ENCODE results near the gene TMEM106C. TPM values are rescaled to one million over a fixed set of nuclear protein-coding genes. Genes with fewer than 3 reads are reported as not detected.
A peak's percentile ranks its signal among the peaks of the same experiment; 100 is the strongest.

The TMEM106C gene
- total and polyA plus RNA-seq, 2 of the 13 experiments (the other 11 are each of a cell fraction or from before 2014, with no cell fraction given): 132 to 192 TPM

- H3K79me2 ChIP-seq (ENCODE audit: insufficient read depth, low read length): no peaks in the 10 kb centered on the region
- H3K36me3 ChIP-seq (replicated peaks in 1 of 2; ENCODE audit: control insufficient read depth in 1 of 2, insufficient read depth in 2 of 2, low read length in 2 of 2): no peaks in the 10 kb centered on the region
- peak overlapping the region; percentile 73 for H3K4me2 ChIP-seq (ENCODE audit: low read depth, low read length)
- POLR2A ChIA-PET: interaction anchor here (1.4 kb wide), 1 partner anchor 17 kb away, joined by 3 read pairs; no protein-coding TSS in a partner anchor
- H3K9me3 ChIP-seq (ENCODE audit: low read length): no peaks in the 10 kb centered on the region
- DNase-seq (ENCODE audit: low spot score) (no peak), ATAC-seq (peak; percentile 7), FAIRE-seq (no peak)
- CTCF ChIA-PET (ENCODE audit: low intra/inter-chr PET ratio, low total read pairs): no interaction called here
- 72% methylated on average over 23 of the region's 30 CpGs for WGBS (ENCODE audit: low lambda C conversion rate)
- in situ Hi-C loops (cut with HindIII; ENCODE audit: extremely low pct_ligation_motif_present, low pct_unique_long_range_greater_than_20kb) (no loop called here), intact Hi-C loops (cut with micrococcal nuclease; ENCODE audit: unreplicated experiment) (loop anchor here (2.0 to 10.0 kb wide), 2 partner anchors 18 to 100 kb away; partner anchors contain the start of gene SENP1)
- no TSS peak for BruUV-seq (replicated peaks)
- H2AFZ ChIP-seq (ENCODE audit: low read length): no peak overlapping the region
- no peak overlapping the region for H3K9ac ChIP-seq (ENCODE audit: insufficient read depth, low read depth, low read length)
- H3K4me3 ChIP-seq (replicated peaks in 1 of 3; ENCODE audit: insufficient read depth in 1 of 3, low read depth in 2 of 3, low read length in 3 of 3): peak overlapping the region; percentile 40 to 64 (median 50); a peak in 4 of 6 replicates
- peaks cover 57% of the 10 kb centered on the region for H3K4me1 ChIP-seq (ENCODE audit: insufficient read depth, low read length)
- H3K27ac ChIP-seq (ENCODE audit: extremely low read length, insufficient read depth, low read length): no peak overlapping the region
- no peaks in the 10 kb centered on the region for H4K20me1 ChIP-seq (ENCODE audit: insufficient read depth, low read length)
- H3K27me3 ChIP-seq (ENCODE audit: control insufficient read depth in 1 of 2, insufficient read depth in 2 of 2, low read length in 2 of 2): peaks cover 6 to 53% of the 10 kb centered on the region in 2 experiments
- TF ChIP-seq HIVEP1 (CRISPR knock-in tag; IDR thresholded peaks at IDR 0.05) (peak; percentile 39; the same call in 1 of the 2 replicates), PCBP1 (IDR thresholded peaks at IDR 0.05; ENCODE audit: borderline replicate concordance, low read depth, low read length) (0 out of 2 replicates have a peak, but pooled peaks have one; percentile 14), MYPOP (CRISPR knock-in tag; IDR thresholded peaks at IDR 0.05) (no peak; the same call in 1 of the 2 replicates), ZFP91 (CRISPR knock-in tag; IDR thresholded peaks at IDR 0.05; ENCODE audit: borderline replicate concordance) (0 out of 2 replicates have a peak, but pooled peaks have one; percentile 30), ZNF292 (CRISPR knock-in tag; IDR thresholded peaks at IDR 0.05; ENCODE audit: borderline replicate concordance, low read depth) (0 out of 2 replicates have a peak, but pooled peaks have one; percentile 9), BATF2 (CRISPR knock-in tag; IDR thresholded peaks at IDR 0.05) (no peak), MAF1 (CRISPR knock-in tag; IDR thresholded peaks at IDR 0.05; ENCODE audit: borderline replicate concordance) (no peak), ZNF879 (CRISPR knock-in tag; IDR thresholded peaks at IDR 0.05) (no peak), ZBTB14 (CRISPR knock-in tag; IDR thresholded peaks at IDR 0.05) (no peak), ZNF281 (CRISPR knock-in tag; IDR thresholded peaks at IDR 0.05; ENCODE audit: borderline replicate concordance) (peak; percentile 71), AGO2 (optimal IDR thresholded peaks at IDR 0.05; ENCODE audit: low read depth, low read length) (peak; percentile 48), ZNF850 (CRISPR knock-in tag; conservative IDR thresholded peaks at IDR 0.05) (no peak), PHF8 (CRISPR knock-in tag; IDR thresholded peaks at IDR 0.05) (0 out of 2 replicates have a peak, but pooled peaks have one; percentile 10), ZNF354B (CRISPR knock-in tag; IDR thresholded peaks at IDR 0.05) (no peak), TARDBP (CRISPR knock-in tag; IDR thresholded peaks at IDR 0.05) (0 out of 2 replicates have a peak, but pooled peaks have one; percentile 7)
Observed at GRCh38 chr12:48005001-48005749, 41.8 kb downstream of the TMEM106C start.

Data from HepG2 (cell line).